Neural progenitor cell (in vitro differentiated cells): ENCODE measurements around the gene SPSB4. TPM values are rescaled to one million over a fixed set of nuclear protein-coding genes. Genes with fewer than 3 reads are reported as not detected.

Experiments used
- DNase-seq: peaks from one replicate; pipeline ENCODE4 v3.0.0-alpha.2; 2016; ENCODE audit warnings: low spot score
- H2AFZ ChIP-seq: fragments of 200-600 bp; sonication (generic); replicated peaks from 2 replicates; pipeline ENCODE4 v1.6.1; 2016; ENCODE audit warnings: antibody characterized with exemption
- H3F3A ChIP-seq: fragments of 200-600 bp; sonication (generic); 2 replicates; pipeline ENCODE4 v1.6.1; 2016; ENCODE audit warnings: antibody characterized with exemption, low read depth
- H3K27ac ChIP-seq: fragments of 200-600 bp; sonication (generic); 2 replicates; pipeline ENCODE4 v1.5.1; 2016; ENCODE audit warnings: mild to moderate bottlenecking
- H3K27me3 ChIP-seq: fragments of 200-600 bp; sonication (generic); 2 replicates; pipeline ENCODE4 v1.6.1; 2016; ENCODE audit warnings: mild to moderate bottlenecking, moderate library complexity
- H3K36me3 ChIP-seq: fragments of 200-600 bp; sonication (generic); 2 replicates; pipeline ENCODE4 v1.5.1; 2016
- H3K4me1 ChIP-seq: fragments of 200-600 bp; sonication (generic); 2 replicates; pipeline ENCODE4 v1.6.1; 2016; ENCODE audit warnings: mixed run types
- H3K4me2 ChIP-seq: fragments of 200-600 bp; sonication (generic); 2 replicates; pipeline ENCODE4 v1.6.1; 2016
- H3K4me3 ChIP-seq: fragments of 200-600 bp; sonication (generic); 2 replicates; pipeline ENCODE4 v1.5.1; 2016
- H3K79me2 ChIP-seq: fragments of 200-600 bp; sonication (generic); 2 replicates; pipeline ENCODE4 v1.6.1; 2016; ENCODE audit warnings: low read depth
- H3K9ac ChIP-seq: fragments of 200-600 bp; sonication (generic); 2 replicates; pipeline ENCODE4 v1.6.1; 2016
- H3K9me3 ChIP-seq: fragments of 200-600 bp; sonication (generic); 2 replicates; pipeline ENCODE4 v1.5.1; 2016; ENCODE audit warnings: low read depth
- H4K20me1 ChIP-seq: fragments of 200-600 bp; sonication (generic); 2 replicates; pipeline ENCODE4 v1.6.1; 2016; ENCODE audit warnings: low read depth
- H3K27ac Mint-ChIP-seq: 3 replicates; pipeline ENCODE4 v1.8.0; 2021; ENCODE audit warnings: mixed read lengths
- H3K27me3 Mint-ChIP-seq: 2 replicates; pipeline ENCODE4 v1.8.0; 2022; ENCODE audit warnings: low read depth, mild to moderate bottlenecking, inconsistent platforms, moderate library complexity, mixed read lengths; ENCODE audit not compliant: insufficient read depth
- H3K36me3 Mint-ChIP-seq: 3 replicates; pipeline ENCODE4 v1.8.0; 2021; ENCODE audit warnings: mixed read lengths
- H3K4me1 Mint-ChIP-seq: 3 replicates; pipeline ENCODE4 v1.8.0; 2021; ENCODE audit warnings: mixed read lengths
- H3K4me3 Mint-ChIP-seq: 3 replicates; pipeline ENCODE4 v1.8.0; 2021; ENCODE audit warnings: mild to moderate bottlenecking, moderate library complexity, mixed read lengths
- H3K9me3 Mint-ChIP-seq: 3 replicates; pipeline ENCODE4 v1.8.0; 2020; ENCODE audit warnings: mixed read lengths
- CTCF ChIP-seq: fragments of 200-600 bp; sonication (generic); IDR thresholded peaks from 2 replicates; pipeline ENCODE4 v1.5.1; 2017; ENCODE audit warnings: antibody characterized with exemption, mild to moderate bottlenecking
- EZH2 ChIP-seq: fragments of 200-600 bp; sonication (generic); IDR thresholded peaks from 2 replicates; pipeline ENCODE4 v1.6.1; 2017; ENCODE audit warnings: antibody characterized with exemption, mild to moderate bottlenecking, moderate library complexity
- EZH2phosphoT487 ChIP-seq: fragments of 200-600 bp; sonication (generic); IDR thresholded peaks from 2 replicates; pipeline ENCODE4 v1.6.1; 2017; ENCODE audit warnings: antibody characterized with exemption
- total RNA-seq: library from RNA; depleted of rRNA; stranded (reverse); fragments of >200 nt; gene quantifications from 2 replicates; pipeline ENCODE4 v1.2.3, GENCODE V29; 2015; ENCODE audit warnings: low replicate concordance

The SPSB4 gene
- total RNA-seq, 1 donor from 2014 or later: 4.9 TPM

- no peaks in the 10 kb centered on the region for H3K36me3 ChIP-seq
- Mint-ChIP-seq H3K27ac (no peak overlapping the region), H3K4me3 (no peak overlapping the region), H3K4me1 (peaks cover 24% of the 10 kb centered on the region), H3K36me3 (peaks cover 21% of the 10 kb centered on the region), H3K27me3 (peaks cover 10% of the 10 kb centered on the region), H3K9me3 (peaks cover 3% of the 10 kb centered on the region)
- H3K4me1 ChIP-seq: peaks cover 14% of the 10 kb centered on the region
- H3K4me3 ChIP-seq: no peak overlapping the region
- no peak overlapping the region for H3K4me2 ChIP-seq
- no peak overlapping the region for H2AFZ ChIP-seq
- no peaks in the 10 kb centered on the region for H3K9me3 ChIP-seq
- H3K79me2 ChIP-seq: no peaks in the 10 kb centered on the region
- no peak overlapping the region for H3K9ac ChIP-seq
- no peak for DNase-seq
- TF ChIP-seq EZH2phosphoT487 (no peak), CTCF (no peak), EZH2 (no peak)
- peaks cover 9% of the 10 kb centered on the region for H4K20me1 ChIP-seq
- H3K27me3 ChIP-seq: no peaks in the 10 kb centered on the region
- no peak overlapping the region for H3K27ac ChIP-seq
- H3F3A ChIP-seq: peaks cover 13% of the 10 kb centered on the region
Measured at GRCh38 chr3:141152130-141152529, 101.0 kb downstream of the SPSB4 start.

- DNase-seq: peak; percentile 51
- no peaks in the 10 kb centered on the region for H3K36me3 ChIP-seq
- no peak overlapping the region for H3K27ac ChIP-seq
Measured at GRCh38 chr3:141152801-141153678, 101.9 kb downstream of the SPSB4 start.

GRCh38 chr3:141153679-141153966 lies 102.5 kb downstream of the SPSB4 start:
- no peak overlapping the region for H3K4me3 ChIP-seq
- H3K27ac Mint-ChIP-seq: no peak overlapping the region
- H3K4me1 ChIP-seq: peaks cover 14% of the 10 kb centered on the region

More at GRCh38 chr3:141152801-141153678, 101.9 kb downstream of the SPSB4 start:
- Histone ChIP-seq H3F3A (peaks cover 13% of the 10 kb centered on the region), H3K79me2 (no peaks in the 10 kb centered on the region), H3K9me3 (no peaks in the 10 kb centered on the region), H4K20me1 (peaks cover 9% of the 10 kb centered on the region), H3K4me2 (peak overlapping the region; percentile 46), H3K4me3 (no peak overlapping the region), H2AFZ (no peak overlapping the region), H3K9ac (no peak overlapping the region), H3K4me1 (peaks cover 14% of the 10 kb centered on the region), H3K27me3 (no peaks in the 10 kb centered on the region)
- no peak overlapping the region for H3K4me3 Mint-ChIP-seq
- peaks cover 19% of the 10 kb centered on the region for H3K36me3 Mint-ChIP-seq
- peaks cover 17% of the 10 kb centered on the region for H3K4me1 Mint-ChIP-seq
- no peak overlapping the region for H3K27ac Mint-ChIP-seq
- peaks cover 3% of the 10 kb centered on the region for H3K9me3 Mint-ChIP-seq
- H3K27me3 Mint-ChIP-seq: peaks cover 10% of the 10 kb centered on the region
- TF ChIP-seq CTCF (no peak), EZH2 (no peak), EZH2phosphoT487 (no peak)

More at GRCh38 chr3:141153679-141153966, 102.5 kb downstream of the SPSB4 start:
- Histone ChIP-seq H3K27me3 (no peaks in the 10 kb centered on the region), H3F3A (peaks cover 13% of the 10 kb centered on the region), H3K9me3 (no peaks in the 10 kb centered on the region), H4K20me1 (peaks cover 9% of the 10 kb centered on the region), H3K79me2 (no peaks in the 10 kb centered on the region), H2AFZ (no peak overlapping the region), H3K36me3 (no peaks in the 10 kb centered on the region), H3K27ac (no peak overlapping the region), H3K9ac (no peak overlapping the region), H3K4me2 (peak overlapping the region; percentile 46)
- Mint-ChIP-seq H3K36me3 (peaks cover 20% of the 10 kb centered on the region), H3K9me3 (peaks cover 5% of the 10 kb centered on the region), H3K4me3 (no peak overlapping the region), H3K27me3 (peaks cover 10% of the 10 kb centered on the region), H3K4me1 (peaks cover 17% of the 10 kb centered on the region)
- no peak for TF ChIP-seq EZH2
- TF ChIP-seq CTCF: no peak
- no peak for TF ChIP-seq EZH2phosphoT487
- DNase-seq: no peak
